ENCODE results near the gene NAP1L1. TPM values are rescaled to one million over a fixed set of nuclear protein-coding genes. Genes with fewer than 3 reads are reported as not detected.

Gene NAP1L1
- total and polyA plus RNA-seq, 2 donors, result 334 to 358 TPM

- DNase-seq (ENCODE audit: extremely low spot score), result no peak
- Histone ChIP-seq H3K4me3 (ENCODE audit: low read depth, low read length) (no peak overlapping the region), H3K4me1 (ENCODE audit: insufficient read depth) (no peaks in the 10 kb centered on the region), H3K27ac (ENCODE audit: low read depth) (no peak overlapping the region), H3K36me3 (ENCODE audit: insufficient read depth) (no peaks in the 10 kb centered on the region)
- 96% methylated on average over 4 of the region's 4 CpGs for WGBS
Observed at GRCh38 chr12:76013603-76014002, 70.9 kb downstream of the NAP1L1 start.

GRCh38 chr12:76012644-76013043, 71.8 kb downstream of the NAP1L1 start:
- H3K4me3 ChIP-seq (ENCODE audit: low read depth, low read length), result no peak overlapping the region
- no peaks in the 10 kb centered on the region for H3K36me3 ChIP-seq (ENCODE audit: insufficient read depth)
- DNase-seq (ENCODE audit: extremely low spot score), result no peak
- 87% methylated on average over 4 of the region's 4 CpGs for WGBS
- no peaks in the 10 kb centered on the region for H3K4me1 ChIP-seq (ENCODE audit: insufficient read depth)
- no peak overlapping the region for H3K27ac ChIP-seq (ENCODE audit: low read depth)

GRCh38 chr12:76010732-76011458, 73.6 kb downstream of the NAP1L1 start:
- Histone ChIP-seq H3K4me1 (ENCODE audit: insufficient read depth) (no peaks in the 10 kb centered on the region), H3K36me3 (ENCODE audit: insufficient read depth) (no peaks in the 10 kb centered on the region), H3K27ac (ENCODE audit: low read depth) (no peak overlapping the region), H3K4me3 (ENCODE audit: low read depth, low read length) (no peak overlapping the region)
- WGBS, result 80% methylated on average over 6 of the region's 6 CpGs
- DNase-seq (ENCODE audit: extremely low spot score), result no peak

GRCh38 chr12:76008428-76008827, 76.1 kb downstream of the NAP1L1 start:
- DNase-seq (ENCODE audit: extremely low spot score), result no peak
- Histone ChIP-seq H3K27ac (ENCODE audit: low read depth) (no peak overlapping the region), H3K36me3 (ENCODE audit: insufficient read depth) (no peaks in the 10 kb centered on the region), H3K4me3 (ENCODE audit: low read depth, low read length) (no peak overlapping the region), H3K4me1 (ENCODE audit: insufficient read depth) (no peaks in the 10 kb centered on the region)
- WGBS, result 93% methylated on average over 3 of the region's 3 CpGs

- Histone ChIP-seq H3K4me1 (ENCODE audit: insufficient read depth) (no peaks in the 10 kb centered on the region), H3K4me3 (ENCODE audit: low read depth, low read length) (no peak overlapping the region), H3K27ac (ENCODE audit: low read depth) (no peak overlapping the region), H3K36me3 (ENCODE audit: insufficient read depth) (no peaks in the 10 kb centered on the region)
- 83% methylated on average over 8 of the region's 8 CpGs for WGBS
- DNase-seq (ENCODE audit: extremely low spot score), result no peak
Observed at GRCh38 chr12:76007640-76008039, 76.8 kb downstream of the NAP1L1 start.

GRCh38 chr12:76006028-76006925, 78.2 kb downstream of the NAP1L1 start:
- Histone ChIP-seq H3K27ac (ENCODE audit: low read depth) (no peak overlapping the region), H3K36me3 (ENCODE audit: insufficient read depth) (no peaks in the 10 kb centered on the region), H3K4me3 (ENCODE audit: low read depth, low read length) (no peak overlapping the region), H3K4me1 (ENCODE audit: insufficient read depth) (no peaks in the 10 kb centered on the region)
- 87% methylated on average over 9 of the region's 9 CpGs for WGBS
- no peak for DNase-seq (ENCODE audit: extremely low spot score)

GRCh38 chr12:76003355-76003638, 81.2 kb downstream of the NAP1L1 start:
- no peak for DNase-seq (ENCODE audit: extremely low spot score)
- H3K4me1 ChIP-seq (ENCODE audit: insufficient read depth), result no peaks in the 10 kb centered on the region
- H3K4me3 ChIP-seq (ENCODE audit: low read depth, low read length), result no peak overlapping the region
- no peak overlapping the region for H3K27ac ChIP-seq (ENCODE audit: low read depth)
- H3K36me3 ChIP-seq (ENCODE audit: insufficient read depth), result no peaks in the 10 kb centered on the region
- 53% methylated on average over 2 of the region's 2 CpGs for WGBS

GRCh38 chr12:76002598-76003354, 81.7 kb downstream of the NAP1L1 start:
- no peak overlapping the region for H3K4me3 ChIP-seq (ENCODE audit: low read depth, low read length)
- H3K36me3 ChIP-seq (ENCODE audit: insufficient read depth), result no peaks in the 10 kb centered on the region
- no peak overlapping the region for H3K27ac ChIP-seq (ENCODE audit: low read depth)
- H3K4me1 ChIP-seq (ENCODE audit: insufficient read depth), result no peaks in the 10 kb centered on the region
- DNase-seq (ENCODE audit: extremely low spot score), result no peak
- 41% methylated on average over 1 of the region's 1 CpG for WGBS

GRCh38 chr12:75998292-75999063, 86.0 kb downstream of the NAP1L1 start:
- Histone ChIP-seq H3K4me1 (ENCODE audit: insufficient read depth) (no peaks in the 10 kb centered on the region), H3K36me3 (ENCODE audit: insufficient read depth) (no peaks in the 10 kb centered on the region), H3K4me3 (ENCODE audit: low read depth, low read length) (no peak overlapping the region), H3K27ac (ENCODE audit: low read depth) (no peak overlapping the region)
- no peak for DNase-seq (ENCODE audit: extremely low spot score)
- WGBS, result 79% methylated on average over 4 of the region's 4 CpGs

GRCh38 chr12:75997658-75998057, 86.8 kb downstream of the NAP1L1 start:
- DNase-seq (ENCODE audit: extremely low spot score), result no peak
- 86% methylated on average over 3 of the region's 3 CpGs for WGBS
- Histone ChIP-seq H3K36me3 (ENCODE audit: insufficient read depth) (no peaks in the 10 kb centered on the region), H3K27ac (ENCODE audit: low read depth) (no peak overlapping the region), H3K4me3 (ENCODE audit: low read depth, low read length) (no peak overlapping the region), H3K4me1 (ENCODE audit: insufficient read depth) (no peaks in the 10 kb centered on the region)

GRCh38 chr12:75996861-75997447, 87.5 kb downstream of the NAP1L1 start:
- no peak for DNase-seq (ENCODE audit: extremely low spot score)
- Histone ChIP-seq H3K36me3 (ENCODE audit: insufficient read depth) (no peaks in the 10 kb centered on the region), H3K4me3 (ENCODE audit: low read depth, low read length) (no peak overlapping the region), H3K27ac (ENCODE audit: low read depth) (no peak overlapping the region), H3K4me1 (ENCODE audit: insufficient read depth) (no peaks in the 10 kb centered on the region)
- WGBS, result 23% methylated on average over 1 of the region's 1 CpG

- no peak for DNase-seq (ENCODE audit: extremely low spot score)
- no peaks in the 10 kb centered on the region for H3K4me1 ChIP-seq (ENCODE audit: insufficient read depth)
Observed at GRCh38 chr12:75995691-75996090, 88.8 kb downstream of the NAP1L1 start.

More at GRCh38 chr12:75995691-75996090, 88.8 kb downstream of the NAP1L1 start:
- H3K36me3 ChIP-seq (ENCODE audit: insufficient read depth), result no peaks in the 10 kb centered on the region
- no peak overlapping the region for H3K4me3 ChIP-seq (ENCODE audit: low read depth, low read length)
- no peak overlapping the region for H3K27ac ChIP-seq (ENCODE audit: low read depth)

Data from urinary bladder (tissue), 4 donors.